ENCODE measurements around the gene HDDC3. TPM values are rescaled to one million over a fixed set of nuclear protein-coding genes. Genes with fewer than 3 reads are reported as not detected.

Gene HDDC3
- total RNA-seq, 1 experiment from 2014 or later = 21.6 TPM

DNA sequence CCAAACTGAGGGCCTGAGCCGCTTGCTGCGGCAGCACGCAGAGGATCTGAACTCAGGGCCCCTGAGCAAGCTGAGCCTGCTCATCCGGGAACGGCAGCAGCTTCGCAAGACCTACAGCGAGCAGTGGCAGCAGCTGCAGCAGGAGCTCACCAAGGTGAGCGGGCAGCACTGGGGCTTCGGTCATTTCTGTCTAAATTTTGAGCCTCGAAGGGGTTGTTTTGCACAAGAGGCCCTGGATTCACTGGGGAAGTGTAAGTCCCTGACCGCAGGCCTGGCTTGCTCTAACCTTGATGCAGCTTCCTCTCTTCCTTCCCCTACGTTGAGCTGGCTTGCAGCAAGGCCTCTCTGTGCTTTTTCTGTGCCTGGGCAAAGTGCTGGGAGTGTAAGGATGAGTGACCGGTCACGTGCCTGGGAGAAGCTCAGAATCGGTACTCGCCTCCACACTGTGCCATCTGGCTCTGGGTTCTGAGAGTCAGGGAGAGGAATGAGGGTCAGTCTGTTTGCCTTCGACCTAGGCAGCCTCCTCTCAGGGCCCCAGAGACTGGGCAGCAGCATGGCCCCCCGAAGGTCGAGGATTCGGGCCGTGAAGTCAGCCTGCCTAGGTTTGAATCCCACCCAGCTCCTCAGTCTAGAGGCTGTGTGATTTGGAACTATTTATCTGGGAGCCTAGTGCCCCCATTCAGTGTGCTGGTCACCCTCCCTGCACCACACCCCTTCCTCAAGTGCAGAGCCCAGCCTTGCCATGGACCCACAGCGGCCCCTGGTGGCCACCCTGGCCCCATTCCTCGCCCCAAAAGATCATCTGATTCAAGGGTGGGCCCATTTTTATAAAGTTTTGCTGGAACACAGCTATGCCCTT lies 46.7 kb downstream of the HDDC3 start:
- Mint-ChIP-seq H3K36me3 (ENCODE audit: insufficient read depth, unreplicated experiment) (peaks cover 5% of the 10 kb centered on the region), H3K4me1 (ENCODE audit: low read depth, unreplicated experiment) (no peaks in the 10 kb centered on the region), H3K4me3 (ENCODE audit: unreplicated experiment) (no peak overlapping the region), H3K9me3 (ENCODE audit: unreplicated experiment) (no peaks in the 10 kb centered on the region), H3K27me3 (ENCODE audit: insufficient read depth, unreplicated experiment) (no peaks in the 10 kb centered on the region), H3K27ac (ENCODE audit: unreplicated experiment) (no peak overlapping the region)
- no TSS peak for BruUV-seq (replicated peaks)
- ChIA-PET POLR2A (interaction anchor here (0.6 kb wide), 1 partner anchor 50 kb away, joined by 5 read pairs; no protein-coding TSS in a partner anchor), CTCF (interaction anchor here (0.7 to 2.4 kb wide), 9 partner anchors 17 to 327 kb away, joined by 3 to 22 read pairs (median 3); partner anchors contain the start of gene FURIN)
- TF ChIP-seq, protein P1, sequence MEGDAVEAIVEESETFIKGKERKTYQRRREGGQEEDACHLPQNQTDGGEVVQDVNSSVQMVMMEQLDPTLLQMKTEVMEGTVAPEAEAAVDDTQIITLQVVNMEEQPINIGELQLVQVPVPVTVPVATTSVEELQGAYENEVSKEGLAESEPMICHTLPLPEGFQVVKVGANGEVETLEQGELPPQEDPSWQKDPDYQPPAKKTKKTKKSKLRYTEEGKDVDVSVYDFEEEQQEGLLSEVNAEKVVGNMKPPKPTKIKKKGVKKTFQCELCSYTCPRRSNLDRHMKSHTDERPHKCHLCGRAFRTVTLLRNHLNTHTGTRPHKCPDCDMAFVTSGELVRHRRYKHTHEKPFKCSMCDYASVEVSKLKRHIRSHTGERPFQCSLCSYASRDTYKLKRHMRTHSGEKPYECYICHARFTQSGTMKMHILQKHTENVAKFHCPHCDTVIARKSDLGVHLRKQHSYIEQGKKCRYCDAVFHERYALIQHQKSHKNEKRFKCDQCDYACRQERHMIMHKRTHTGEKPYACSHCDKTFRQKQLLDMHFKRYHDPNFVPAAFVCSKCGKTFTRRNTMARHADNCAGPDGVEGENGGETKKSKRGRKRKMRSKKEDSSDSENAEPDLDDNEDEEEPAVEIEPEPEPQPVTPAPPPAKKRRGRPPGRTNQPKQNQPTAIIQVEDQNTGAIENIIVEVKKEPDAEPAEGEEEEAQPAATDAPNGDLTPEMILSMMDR (IDR thresholded peaks at IDR 0.05; ENCODE audit: insufficient read depth in 1 of 2, low read depth in 1 of 2, low read length in 1 of 2, severe bottlenecking in 1 of 2, unreplicated experiment in 1 of 2) = peak; percentile 94 to 97
- H3K4me3 ChIP-seq (ENCODE audit: low read depth, low read length) = no peak overlapping the region
- H3K36me3 ChIP-seq (ENCODE audit: control insufficient read depth, insufficient read depth, low read length) = no peaks in the 10 kb centered on the region
- DNase-seq = peak; percentile 66 to 85
- H3K27me3 ChIP-seq (replicated peaks; ENCODE audit: control insufficient read depth, insufficient read depth, low read length) = no peaks in the 10 kb centered on the region
- intact Hi-C loops (cut with micrococcal nuclease; ENCODE audit: unreplicated experiment) = loop anchor here (1.0 to 5.0 kb wide), 3 partner anchors 168 to 593 kb away; partner anchors contain the start of gene BLM
- no peaks in the 10 kb centered on the region for H3K9me3 ChIP-seq
- no peaks in the 10 kb centered on the region; the same call in 1 of the 2 replicates for H3K4me1 ChIP-seq

DNA sequence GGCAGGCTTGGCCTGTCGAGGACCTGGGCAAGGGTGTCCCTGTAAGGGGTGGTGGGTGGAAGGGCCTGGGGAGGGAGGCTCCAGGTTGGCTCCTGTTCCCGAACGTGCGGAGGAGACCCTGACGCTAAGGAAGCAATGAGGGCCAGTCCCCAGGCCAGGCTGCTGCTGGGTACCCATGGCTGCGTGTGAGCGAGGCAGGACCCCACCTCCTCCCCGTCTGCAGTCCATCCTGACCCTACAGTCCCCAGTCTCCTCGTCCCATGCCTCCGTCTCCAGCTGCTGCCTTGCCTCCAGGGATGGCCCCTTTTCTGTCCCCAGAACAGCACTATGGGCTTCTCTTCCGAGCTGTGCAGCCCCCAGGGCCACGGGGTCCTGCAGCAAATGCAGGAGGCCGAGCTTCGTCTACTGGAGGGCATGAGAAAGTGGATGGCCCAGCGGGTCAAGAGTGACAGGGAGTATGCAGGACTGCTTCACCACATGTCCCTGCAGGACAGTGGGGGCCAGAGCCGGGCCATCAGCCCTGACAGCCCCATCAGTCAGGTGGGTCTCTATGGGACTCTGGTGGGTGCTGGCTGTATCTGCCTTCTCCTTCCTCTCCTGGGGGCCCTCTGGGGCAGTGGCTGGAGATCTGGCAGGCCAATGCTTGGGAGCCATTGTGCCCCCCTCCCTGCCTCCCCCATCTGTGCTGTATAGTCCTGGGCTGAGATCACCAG lies 47.5 kb downstream of the HDDC3 start:
- Mint-ChIP-seq H3K27ac (ENCODE audit: unreplicated experiment) (no peak overlapping the region), H3K36me3 (ENCODE audit: insufficient read depth, unreplicated experiment) (peaks cover 5% of the 10 kb centered on the region), H3K4me3 (ENCODE audit: unreplicated experiment) (no peak overlapping the region), H3K27me3 (ENCODE audit: insufficient read depth, unreplicated experiment) (no peaks in the 10 kb centered on the region), H3K9me3 (ENCODE audit: unreplicated experiment) (no peaks in the 10 kb centered on the region), H3K4me1 (ENCODE audit: low read depth, unreplicated experiment) (no peaks in the 10 kb centered on the region)
- TF ChIP-seq, protein P1 (IDR thresholded peaks at IDR 0.05; ENCODE audit: insufficient read depth in 1 of 2, low read depth in 1 of 2, low read length in 1 of 2, severe bottlenecking in 1 of 2, unreplicated experiment in 1 of 2) = no peak
- no TSS peak for BruUV-seq (replicated peaks)
- Histone ChIP-seq H3K27me3 (replicated peaks; ENCODE audit: control insufficient read depth, insufficient read depth, low read length) (no peaks in the 10 kb centered on the region), H3K4me1 (no peaks in the 10 kb centered on the region; the same call in 1 of the 2 replicates), H3K36me3 (ENCODE audit: control insufficient read depth, insufficient read depth, low read length) (no peaks in the 10 kb centered on the region), H3K9me3 (no peaks in the 10 kb centered on the region), H3K4me3 (ENCODE audit: low read depth, low read length) (no peak overlapping the region)
- no peak for DNase-seq
- ChIA-PET POLR2A (interaction anchor here (0.6 kb wide), 1 partner anchor 51 kb away, joined by 5 read pairs; no protein-coding TSS in a partner anchor), CTCF (interaction anchor here (0.9 to 2.4 kb wide), 5 partner anchors 48 to 276 kb away, joined by 3 to 22 read pairs (median 4); no protein-coding TSS in a partner anchor)
- intact Hi-C loops (cut with micrococcal nuclease; ENCODE audit: unreplicated experiment) = loop anchor here (5.0 kb wide), 1 partner anchor 593 kb away; no protein-coding TSS in a partner anchor
